Measurements from ENCODE around the gene GLIS1. TPM values are rescaled to one million over a fixed set of nuclear protein-coding genes. Genes with fewer than 3 reads are reported as not detected.
A peak's percentile ranks its signal among the peaks of the same experiment; 100 is the strongest.

GLIS1 gene
- total RNA-seq, 1 experiment from 2014 or later, result 0.28 TPM

DNA sequence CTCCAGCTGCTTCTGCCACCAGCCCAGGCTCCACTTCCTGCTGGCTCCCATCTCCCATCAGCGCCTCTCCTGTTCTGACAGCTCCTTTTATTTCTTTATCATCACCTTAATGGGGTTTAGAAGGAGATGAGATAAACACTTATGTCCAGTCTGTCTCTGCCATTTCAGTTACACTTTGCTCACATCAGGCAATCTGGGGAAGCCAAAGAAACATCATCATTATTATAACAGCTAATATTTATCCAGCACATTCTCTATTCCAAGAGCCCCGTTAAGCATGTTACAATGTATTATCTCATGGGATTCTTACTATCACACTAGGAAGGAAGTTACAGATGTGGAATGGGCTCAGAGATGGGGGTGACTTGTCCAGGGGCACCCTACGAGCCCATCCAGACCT lies 248.6 kb downstream of the GLIS1 start:
- no peak overlapping the region for H2AK5ac ChIP-seq (ENCODE audit: insufficient read length, low read length)
- H3K56ac ChIP-seq (ENCODE audit: insufficient read length, low read depth, low read length), result no peak overlapping the region
- no peak overlapping the region for H3K9ac ChIP-seq (ENCODE audit: extremely low read depth, insufficient read length, low read length)
- no peak overlapping the region for H4K5ac ChIP-seq (ENCODE audit: insufficient read length, low read depth, low read length)
- H3K18ac ChIP-seq (ENCODE audit: insufficient read length, low read depth, low read length), result no peak overlapping the region
- no peaks in the 10 kb centered on the region for H3K27me3 ChIP-seq (ENCODE audit: insufficient read depth, low read length)
- H3K9me3 ChIP-seq (ENCODE audit: control insufficient read depth, low read depth, low read length), result no peaks in the 10 kb centered on the region
- no peak overlapping the region for H3K4ac ChIP-seq (ENCODE audit: low read depth, low read length)
- H3K27ac Mint-ChIP-seq, result peak overlapping the region in 1 of 3 experiments; percentile 71; a peak in 1 of 7 replicates
- H3K14ac ChIP-seq (ENCODE audit: insufficient read depth, low read length), result no peak overlapping the region
- H3K23ac ChIP-seq (ENCODE audit: insufficient read length, low read depth, low read length), result no peak overlapping the region
- no peak overlapping the region for H2BK20ac ChIP-seq (ENCODE audit: low read depth, low read length, poor library complexity, severe bottlenecking)
- no peaks in the 10 kb centered on the region for H3K79me1 ChIP-seq (ENCODE audit: insufficient read depth, low read depth, low read length, poor library complexity, severe bottlenecking)
- H3T11ph ChIP-seq (ENCODE audit: low read length), result no peak overlapping the region
- no peak overlapping the region for H2BK12ac ChIP-seq (ENCODE audit: insufficient read length, low read depth, low read length)
- no peak overlapping the region for H3K27ac ChIP-seq (ENCODE audit: insufficient read length, low read depth, low read length)
- H3K23me2 ChIP-seq (ENCODE audit: insufficient read length, low read depth, low read length, poor library complexity, severe bottlenecking), result no peaks in the 10 kb centered on the region
- H2BK120ac ChIP-seq (ENCODE audit: low read depth, low read length, poor library complexity, severe bottlenecking), result no peak overlapping the region
- H3K9me3 Mint-ChIP-seq, result peaks cover 2 to 4% of the 10 kb centered on the region in 2 experiments; a peak in 3 of 5 replicates
- H2BK5ac ChIP-seq (ENCODE audit: insufficient read length, low read length), result no peak overlapping the region
- H3K4me1 Mint-ChIP-seq, result peaks cover 7 to 11% of the 10 kb centered on the region in 2 experiments
- no peak overlapping the region for H3K4me2 ChIP-seq (ENCODE audit: insufficient read depth, insufficient read length, low read length)
- H2AFZ ChIP-seq (ENCODE audit: low read length), result no peak overlapping the region
- DNase-seq, result no peak
- peaks cover 23% of the 10 kb centered on the region for H3K27me3 Mint-ChIP-seq (ENCODE audit: low read depth)
- H3K4me3 Mint-ChIP-seq, result no peak overlapping the region
- no peaks in the 10 kb centered on the region for H4K20me1 ChIP-seq (ENCODE audit: control insufficient read depth, insufficient read depth, insufficient read length)
- H3K79me2 ChIP-seq (ENCODE audit: insufficient read depth, low read length), result no peaks in the 10 kb centered on the region
- no peak overlapping the region for H2BK15ac ChIP-seq (ENCODE audit: low read depth, low read length)
- no peak overlapping the region for H4K91ac ChIP-seq (ENCODE audit: insufficient read length, low read depth, low read length)
- TF ChIP-seq, protein P1, sequence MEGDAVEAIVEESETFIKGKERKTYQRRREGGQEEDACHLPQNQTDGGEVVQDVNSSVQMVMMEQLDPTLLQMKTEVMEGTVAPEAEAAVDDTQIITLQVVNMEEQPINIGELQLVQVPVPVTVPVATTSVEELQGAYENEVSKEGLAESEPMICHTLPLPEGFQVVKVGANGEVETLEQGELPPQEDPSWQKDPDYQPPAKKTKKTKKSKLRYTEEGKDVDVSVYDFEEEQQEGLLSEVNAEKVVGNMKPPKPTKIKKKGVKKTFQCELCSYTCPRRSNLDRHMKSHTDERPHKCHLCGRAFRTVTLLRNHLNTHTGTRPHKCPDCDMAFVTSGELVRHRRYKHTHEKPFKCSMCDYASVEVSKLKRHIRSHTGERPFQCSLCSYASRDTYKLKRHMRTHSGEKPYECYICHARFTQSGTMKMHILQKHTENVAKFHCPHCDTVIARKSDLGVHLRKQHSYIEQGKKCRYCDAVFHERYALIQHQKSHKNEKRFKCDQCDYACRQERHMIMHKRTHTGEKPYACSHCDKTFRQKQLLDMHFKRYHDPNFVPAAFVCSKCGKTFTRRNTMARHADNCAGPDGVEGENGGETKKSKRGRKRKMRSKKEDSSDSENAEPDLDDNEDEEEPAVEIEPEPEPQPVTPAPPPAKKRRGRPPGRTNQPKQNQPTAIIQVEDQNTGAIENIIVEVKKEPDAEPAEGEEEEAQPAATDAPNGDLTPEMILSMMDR (conservative IDR thresholded peaks at IDR 0.05), result no peak
- WGBS (ENCODE audit: extremely low coverage, insufficient read length, low lambda C conversion rate), result no CpG with 5 or more reads among the region's 3 CpGs
- no peaks in the 10 kb centered on the region for H3K4me1 ChIP-seq (ENCODE audit: insufficient read depth, low read length)
- no peak overlapping the region for H4K8ac ChIP-seq (replicated peaks; ENCODE audit: insufficient read length, low read depth, low read length)
- H3K36me3 Mint-ChIP-seq (ENCODE audit: insufficient read depth in 1 of 3, low read depth in 3 of 3), result peaks cover 0 to 3% (median 3%) of the 10 kb centered on the region in 3 experiments; a peak in 2 of 7 replicates
